ENCODE data around the gene TMEM184B.

GRCh38 chr22:38249803-38250642, 22.8 kb downstream of the TMEM184B start:
- TF ChIP-seq CTCF (IDR thresholded peaks at IDR 0.05) (no peak), POLR2A (IDR thresholded peaks at IDR 0.05) (no peak)
